Islet of Langerhans (tissue), 1 donor: ENCODE measurements around the gene FMO4.
"Not testable (repeated sequence)": the region's sequence is repeated elsewhere in the genome, so short reads cannot be mapped to it uniquely, and the experiment has no call there.

Experiments used
- FAIRE-seq: peaks from one replicate; lab custom pipeline; 2011; peaks lifted over from hg19 to GRCh38; lab: Jason Lieb, UNC

Gene FMO4

GRCh38 chr1:171313835-171314320, at the start of gene FMO4:
Gene FMO4, plus strand, starts transcription at chr1:171314183. Its CDS starts 5,643 bp downstream, at chr1:171319826.
- FAIRE-seq, result peak; percentile 94

- no peak for FAIRE-seq
Observed at GRCh38 chr1:171265686-171266085, 48.3 kb upstream of the FMO4 start.

GRCh38 chr1:171266930-171267329, 47.1 kb upstream of the FMO4 start:
- no peak for FAIRE-seq

- no peak for FAIRE-seq
Observed at GRCh38 chr1:171267391-171267790, 46.6 kb upstream of the FMO4 start.

GRCh38 chr1:171270806-171271205, 43.2 kb upstream of the FMO4 start:
- FAIRE-seq, result no peak

- no peak for FAIRE-seq
Observed at GRCh38 chr1:171277534-171277933, 36.4 kb upstream of the FMO4 start.

- FAIRE-seq, result no peak
Observed at GRCh38 chr1:171279234-171279633, 34.7 kb upstream of the FMO4 start.

- no peak for FAIRE-seq
Observed at GRCh38 chr1:171279678-171280077, 34.3 kb upstream of the FMO4 start.

GRCh38 chr1:171280599-171280998, 33.4 kb upstream of the FMO4 start:
- no peak for FAIRE-seq

- no peak for FAIRE-seq
Observed at GRCh38 chr1:171286032-171286705, 27.8 kb upstream of the FMO4 start.

GRCh38 chr1:171290621-171291020, 23.4 kb upstream of the FMO4 start:
- FAIRE-seq, result no peak

GRCh38 chr1:171292799-171293198, 21.2 kb upstream of the FMO4 start:
- FAIRE-seq, result no peak

- FAIRE-seq, result not testable (repeated sequence)
Observed at GRCh38 chr1:171295383-171295782, 18.6 kb upstream of the FMO4 start.

- FAIRE-seq, result no peak
Observed at GRCh38 chr1:171295821-171296220, 18.2 kb upstream of the FMO4 start.

- no peak for FAIRE-seq
Observed at GRCh38 chr1:171296897-171297296, 17.1 kb upstream of the FMO4 start.

- no peak for FAIRE-seq
Observed at GRCh38 chr1:171298696-171299095, 15.3 kb upstream of the FMO4 start.

- FAIRE-seq, result no peak
Observed at GRCh38 chr1:171299342-171299741, 14.6 kb upstream of the FMO4 start.

GRCh38 chr1:171300401-171300800, 13.6 kb upstream of the FMO4 start:
- FAIRE-seq, result no peak

- no peak for FAIRE-seq
Observed at GRCh38 chr1:171310661-171311087, 3.3 kb upstream of the FMO4 start.

- no peak for FAIRE-seq
Observed at GRCh38 chr1:171311771-171312558, 2.0 kb upstream of the FMO4 start.

- no peak for FAIRE-seq
Observed at GRCh38 chr1:171313319-171313834, 606 bp upstream of the FMO4 start.

- FAIRE-seq, result no peak
Observed at GRCh38 chr1:171329251-171329650, 15.3 kb downstream of the FMO4 start.

- FAIRE-seq, result no peak
Observed at GRCh38 chr1:171334024-171334640, 20.1 kb downstream of the FMO4 start.
